CD4-positive, alpha-beta T cell treated with Interleukin-6 for 4 hours (primary cell): ENCODE data around the gene ASPHD1.

Experiments used
- DNase-seq: peaks from one replicate; pipeline ENCODE4 v3.0.0-alpha.2; 2020; ENCODE audit warnings: mixed read lengths

ASPHD1 gene

DNA sequence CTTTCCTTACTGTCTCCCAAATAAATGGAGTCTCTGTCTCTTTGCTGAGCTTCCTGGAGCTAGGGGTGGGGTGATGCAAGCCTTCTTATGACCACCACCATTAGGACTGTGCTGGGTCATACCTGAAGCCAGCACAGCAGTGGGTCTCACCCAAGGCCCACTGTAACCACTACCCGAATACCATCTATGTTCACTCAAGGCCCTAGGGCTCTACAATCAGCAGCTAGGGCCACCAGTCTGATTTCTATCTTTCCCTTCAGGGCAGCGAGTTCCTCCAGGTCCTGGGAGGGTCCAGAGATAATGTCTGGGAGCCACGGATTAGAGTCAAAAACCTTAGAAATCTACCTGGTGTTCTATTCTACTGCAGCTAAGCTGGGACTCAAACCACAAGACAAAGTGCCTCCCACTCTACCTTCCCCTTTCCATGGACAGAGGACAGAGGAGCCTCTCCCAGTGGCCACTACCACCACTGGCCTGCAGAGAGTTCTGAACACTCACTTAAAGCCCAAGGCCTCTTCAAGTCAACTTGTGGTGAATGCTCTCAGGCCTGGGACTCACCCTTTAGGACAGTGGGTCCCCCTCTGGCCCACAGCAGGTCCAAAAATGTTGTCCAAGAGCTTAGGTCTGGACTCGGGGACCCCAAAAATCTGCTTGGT, 50.6 kb downstream of the ASPHD1 start:
- DNase-seq: no peak

GRCh38 chr16:29951625-29952365, 51.5 kb downstream of the ASPHD1 start:
- DNase-seq: no peak
